ENCODE data around the gene SCAP.

SCAP gene

DNA sequence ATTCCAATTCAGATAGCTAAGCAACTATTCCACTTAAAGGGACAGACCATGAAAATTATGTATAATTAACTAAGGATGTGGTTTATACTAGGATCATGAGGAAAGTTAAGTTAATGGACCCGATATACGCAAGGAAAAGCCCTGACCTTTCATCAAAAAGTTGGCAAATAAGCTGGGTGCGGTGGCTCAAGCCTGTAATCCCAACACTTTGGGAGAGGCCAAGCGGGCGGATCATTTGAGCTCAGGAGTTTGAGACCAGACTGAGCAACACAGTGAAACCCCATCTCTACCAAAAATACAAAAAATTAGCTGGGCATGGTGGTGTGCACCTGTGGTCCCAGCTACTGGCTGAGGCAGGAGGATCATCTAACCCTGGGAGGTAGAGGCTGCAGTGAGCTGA is 39.6 kb downstream of the SCAP start:
- no peak overlapping the region for H2BK12ac ChIP-seq (ENCODE audit: low read length in 2 of 2)
- no peak overlapping the region for H2BK15ac ChIP-seq (ENCODE audit: low read depth, poor library complexity, severe bottlenecking)
- no peak overlapping the region for H2AFZ ChIP-seq (ENCODE audit: low read depth, low read length)
- peaks cover 19% of the 10 kb centered on the region for H3K79me1 ChIP-seq (replicated peaks; ENCODE audit: low read length, poor library complexity, severe bottlenecking)
- no peak overlapping the region for H3K18ac ChIP-seq (ENCODE audit: low read depth in 1 of 2, low read length in 2 of 2)
- H3K9ac ChIP-seq (ENCODE audit: low read length) = no peak overlapping the region
- H3K4me2 ChIP-seq (ENCODE audit: low read length, poor library complexity, severe bottlenecking) = no peak overlapping the region
- no peak for DNase-seq
- no peaks in the 10 kb centered on the region for H3K9me3 ChIP-seq (ENCODE audit: control insufficient read depth, low read length)
- no peak overlapping the region for H3K4ac ChIP-seq (ENCODE audit: low read depth in 1 of 2, low read length in 2 of 2)
- no peak overlapping the region for H4K91ac ChIP-seq (ENCODE audit: low read length)
- no peak overlapping the region for H4K8ac ChIP-seq (ENCODE audit: low read length)
- peaks cover 2% of the 10 kb centered on the region for H3K4me1 ChIP-seq (ENCODE audit: control insufficient read depth, insufficient read depth, low read depth, low read length)
- no peak overlapping the region for H2BK5ac ChIP-seq (ENCODE audit: low read depth, low read length, poor library complexity, severe bottlenecking)
- H3K23ac ChIP-seq (ENCODE audit: low read length in 2 of 2) = no peak overlapping the region
- no peak overlapping the region for H3K27ac ChIP-seq (ENCODE audit: low read length, poor library complexity, severe bottlenecking)
- H3K4me3 ChIP-seq (ENCODE audit: insufficient read depth in 1 of 2, low read depth in 1 of 2, low read length in 2 of 2) = no peak overlapping the region
- no peak overlapping the region for H3K14ac ChIP-seq (ENCODE audit: low read length in 2 of 2)
- no peak overlapping the region for H2BK120ac ChIP-seq (ENCODE audit: low read depth, low read length)
- WGBS = 96% methylated on average over 5 of the region's 5 CpGs
- H3K36me3 ChIP-seq (ENCODE audit: control insufficient read depth in 1 of 2, insufficient read depth in 2 of 2, low read depth in 1 of 2, low read length in 2 of 2) = peaks cover 38 to 69% of the 10 kb centered on the region in 2 experiments
- H3K27me3 ChIP-seq (ENCODE audit: control insufficient read depth in 1 of 2, insufficient read depth in 1 of 2, low read length in 2 of 2) = no peaks in the 10 kb centered on the region
- no peak overlapping the region for H2AK5ac ChIP-seq (ENCODE audit: low read length, severe bottlenecking)

DNA sequence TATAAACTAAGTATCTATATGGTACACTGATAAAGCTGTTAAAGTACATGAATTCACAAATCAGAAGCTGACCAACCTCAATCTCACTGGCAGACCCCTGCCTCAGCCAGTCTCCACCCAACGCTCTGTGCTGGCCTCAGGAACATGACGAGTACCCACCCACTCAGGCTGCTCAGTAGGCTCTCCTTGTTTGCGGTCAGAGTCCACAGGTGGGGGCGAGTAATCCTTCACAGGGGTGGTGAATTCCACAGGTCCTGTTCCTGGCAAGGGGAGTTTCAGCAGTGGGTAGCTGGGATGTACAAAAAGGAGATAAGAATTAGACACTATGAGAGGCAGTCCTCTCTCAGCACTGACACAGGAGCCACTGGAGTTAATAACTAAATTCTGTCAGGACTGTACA is 40.9 kb downstream of the SCAP start:
- no peak for DNase-seq
- Histone ChIP-seq H3K27me3 (ENCODE audit: control insufficient read depth in 1 of 2, insufficient read depth in 1 of 2, low read length in 2 of 2) (no peaks in the 10 kb centered on the region), H3K36me3 (ENCODE audit: control insufficient read depth in 1 of 2, insufficient read depth in 2 of 2, low read depth in 1 of 2, low read length in 2 of 2) (peaks cover 37 to 75% of the 10 kb centered on the region in 2 experiments), H4K8ac (ENCODE audit: low read length) (no peak overlapping the region), H3K79me1 (replicated peaks; ENCODE audit: low read length, poor library complexity, severe bottlenecking) (peaks cover 18% of the 10 kb centered on the region), H3K9ac (ENCODE audit: low read length) (no peak overlapping the region), H3K4me2 (ENCODE audit: low read length, poor library complexity, severe bottlenecking) (no peak overlapping the region), H3K4me1 (ENCODE audit: control insufficient read depth, insufficient read depth, low read depth, low read length) (peaks cover 2% of the 10 kb centered on the region), H3K4ac (ENCODE audit: low read depth in 1 of 2, low read length in 2 of 2) (no peak overlapping the region), H3K14ac (ENCODE audit: low read length in 2 of 2) (no peak overlapping the region), H2AFZ (ENCODE audit: low read depth, low read length) (no peak overlapping the region), H3K23ac (ENCODE audit: low read length in 2 of 2) (no peak overlapping the region), H2BK120ac (ENCODE audit: low read depth, low read length) (no peak overlapping the region), H3K9me3 (ENCODE audit: control insufficient read depth, low read length) (no peaks in the 10 kb centered on the region), H2AK5ac (ENCODE audit: low read length, severe bottlenecking) (no peak overlapping the region), H3K18ac (ENCODE audit: low read depth in 1 of 2, low read length in 2 of 2) (no peak overlapping the region), H2BK5ac (ENCODE audit: low read depth, low read length, poor library complexity, severe bottlenecking) (no peak overlapping the region), H2BK12ac (ENCODE audit: low read length in 2 of 2) (no peak overlapping the region), H4K91ac (ENCODE audit: low read length) (no peak overlapping the region), H3K27ac (ENCODE audit: low read length, poor library complexity, severe bottlenecking) (no peak overlapping the region), H2BK15ac (ENCODE audit: low read depth, poor library complexity, severe bottlenecking) (no peak overlapping the region), H3K4me3 (ENCODE audit: insufficient read depth in 1 of 2, low read depth in 1 of 2, low read length in 2 of 2) (no peak overlapping the region)
- WGBS = 100% methylated on average over 4 of the region's 4 CpGs

DNA sequence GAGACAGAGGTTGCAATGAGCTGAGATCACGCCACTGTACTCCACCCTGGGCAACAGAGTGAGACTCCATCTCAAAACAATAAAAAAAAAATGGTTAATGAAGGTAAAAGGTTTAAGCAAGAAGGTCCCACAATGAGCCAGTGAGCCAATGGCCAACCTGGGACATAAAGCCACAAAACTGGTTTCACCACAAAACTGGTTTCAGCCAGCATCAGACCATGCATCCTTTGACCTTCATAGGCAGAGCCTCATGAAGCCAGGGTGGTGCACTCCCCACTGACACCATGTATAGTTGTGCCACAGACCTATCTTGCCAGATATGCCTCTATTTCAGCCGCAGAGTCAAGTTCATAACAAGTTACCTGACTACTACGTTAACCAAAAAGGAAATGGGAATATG is 41.9 kb downstream of the SCAP start:
- Histone ChIP-seq H2BK15ac (ENCODE audit: low read depth, poor library complexity, severe bottlenecking) (no peak overlapping the region), H3K4me3 (ENCODE audit: insufficient read depth in 1 of 2, low read depth in 1 of 2, low read length in 2 of 2) (no peak overlapping the region), H2AFZ (ENCODE audit: low read depth, low read length) (no peak overlapping the region), H2BK120ac (ENCODE audit: low read depth, low read length) (no peak overlapping the region), H3K23ac (ENCODE audit: low read length in 2 of 2) (no peak overlapping the region), H3K18ac (ENCODE audit: low read depth in 1 of 2, low read length in 2 of 2) (no peak overlapping the region), H3K4me1 (ENCODE audit: control insufficient read depth, insufficient read depth, low read depth, low read length) (peaks cover 2% of the 10 kb centered on the region), H2BK12ac (ENCODE audit: low read length in 2 of 2) (no peak overlapping the region), H2AK5ac (ENCODE audit: low read length, severe bottlenecking) (no peak overlapping the region), H3K14ac (ENCODE audit: low read length in 2 of 2) (no peak overlapping the region), H2BK5ac (ENCODE audit: low read depth, low read length, poor library complexity, severe bottlenecking) (no peak overlapping the region), H3K4me2 (ENCODE audit: low read length, poor library complexity, severe bottlenecking) (no peak overlapping the region), H4K8ac (ENCODE audit: low read length) (no peak overlapping the region), H3K9me3 (ENCODE audit: control insufficient read depth, low read length) (no peaks in the 10 kb centered on the region), H3K27me3 (ENCODE audit: control insufficient read depth in 1 of 2, insufficient read depth in 1 of 2, low read length in 2 of 2) (no peaks in the 10 kb centered on the region), H3K36me3 (ENCODE audit: control insufficient read depth in 1 of 2, insufficient read depth in 2 of 2, low read depth in 1 of 2, low read length in 2 of 2) (peaks cover 35 to 74% of the 10 kb centered on the region in 2 experiments), H3K4ac (ENCODE audit: low read depth in 1 of 2, low read length in 2 of 2) (no peak overlapping the region), H3K79me1 (replicated peaks; ENCODE audit: low read length, poor library complexity, severe bottlenecking) (peaks cover 16% of the 10 kb centered on the region), H3K9ac (ENCODE audit: low read length) (no peak overlapping the region), H3K27ac (ENCODE audit: low read length, poor library complexity, severe bottlenecking) (no peak overlapping the region), H4K91ac (ENCODE audit: low read length) (no peak overlapping the region)
- whole genome bisulfite sequencing = 100% methylated on average over 2 of the region's 3 CpGs
- no peak for DNase-seq

DNA sequence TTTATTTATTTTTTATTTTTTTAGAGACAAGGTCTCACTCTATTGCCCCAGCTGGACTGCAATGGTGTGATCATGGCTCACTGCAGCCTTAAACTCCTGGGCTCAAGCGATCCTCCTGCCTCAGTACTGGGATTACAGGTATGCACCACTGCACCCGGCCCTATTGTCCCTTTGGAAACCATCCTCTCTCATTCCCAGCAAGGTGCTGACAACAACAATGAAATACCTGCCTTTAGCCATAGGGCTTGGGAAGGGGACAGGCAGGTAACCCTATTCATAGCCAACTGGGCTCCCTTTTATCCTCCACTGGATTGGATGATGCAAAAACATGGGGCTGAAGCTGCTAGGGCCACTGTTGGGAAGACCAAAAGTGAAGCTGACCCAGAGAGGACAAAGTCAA is 43.1 kb downstream of the SCAP start:
- no peak overlapping the region for H3K4me3 ChIP-seq (ENCODE audit: insufficient read depth in 1 of 2, low read depth in 1 of 2, low read length in 2 of 2)
- H3K4ac ChIP-seq (ENCODE audit: low read depth in 1 of 2, low read length in 2 of 2) = no peak overlapping the region
- no peak overlapping the region for H2AFZ ChIP-seq (ENCODE audit: low read depth, low read length)
- H3K9ac ChIP-seq (ENCODE audit: low read length) = no peak overlapping the region
- no peaks in the 10 kb centered on the region for H3K27me3 ChIP-seq (ENCODE audit: control insufficient read depth in 1 of 2, insufficient read depth in 1 of 2, low read length in 2 of 2)
- H3K9me3 ChIP-seq (ENCODE audit: control insufficient read depth, low read length) = no peaks in the 10 kb centered on the region
- H3K18ac ChIP-seq (ENCODE audit: low read depth in 1 of 2, low read length in 2 of 2) = no peak overlapping the region
- no peak overlapping the region for H2BK15ac ChIP-seq (ENCODE audit: low read depth, poor library complexity, severe bottlenecking)
- no peak overlapping the region for H2AK5ac ChIP-seq (ENCODE audit: low read length, severe bottlenecking)
- peaks cover 2% of the 10 kb centered on the region for H3K4me1 ChIP-seq (ENCODE audit: control insufficient read depth, insufficient read depth, low read depth, low read length)
- no peak overlapping the region for H4K91ac ChIP-seq (ENCODE audit: low read length)
- peaks cover 43 to 75% of the 10 kb centered on the region in 2 experiments for H3K36me3 ChIP-seq (ENCODE audit: control insufficient read depth in 1 of 2, insufficient read depth in 2 of 2, low read depth in 1 of 2, low read length in 2 of 2)
- H3K27ac ChIP-seq (ENCODE audit: low read length, poor library complexity, severe bottlenecking) = no peak overlapping the region
- H3K79me1 ChIP-seq (replicated peaks; ENCODE audit: low read length, poor library complexity, severe bottlenecking) = peaks cover 20% of the 10 kb centered on the region
- 98% methylated on average over 2 of the region's 2 CpGs for WGBS
- no peak for DNase-seq
- no peak overlapping the region for H2BK12ac ChIP-seq (ENCODE audit: low read length in 2 of 2)
- H2BK5ac ChIP-seq (ENCODE audit: low read depth, low read length, poor library complexity, severe bottlenecking) = no peak overlapping the region
- no peak overlapping the region for H3K4me2 ChIP-seq (ENCODE audit: low read length, poor library complexity, severe bottlenecking)
- H3K14ac ChIP-seq (ENCODE audit: low read length in 2 of 2) = no peak overlapping the region
- no peak overlapping the region for H3K23ac ChIP-seq (ENCODE audit: low read length in 2 of 2)
- no peak overlapping the region for H4K8ac ChIP-seq (ENCODE audit: low read length)
- no peak overlapping the region for H2BK120ac ChIP-seq (ENCODE audit: low read depth, low read length)
